Spleen (tissue), 7 donors: ENCODE data around the gene PRSS8.

Experiments
- POLR2AphosphoS5 ChIP-seq, 3 donors: sonication (generic); formaldehyde crosslinking; IDR thresholded peaks; one replicate each; pipeline ENCODE4 v1.5.1; 2017; ENCODE audit warnings: antibody characterized with exemption in 3 of 3
- TF ChIP-seq, protein P1 (sequence below), 11 experiments: fragments of 200-600 bp in 7 of 11; fragments of 450-650 bp in 4 of 11; sonication (generic) in 4 of 11; IDR thresholded peaks in 8 of 11; conservative IDR thresholded peaks in 3 of 11; 1 replicate in 7 of 11; 2 replicates in 4 of 11; pipeline versions ENCODE4 v1.4.0 to v1.8.0; 2016 to 2021; ENCODE audit warnings: antibody characterized with exemption in 11 of 11, inconsistent platforms in 4 of 11, mild to moderate bottlenecking in 1 of 11
- donor health status: DM: no; HTN: no; CAD: no; lungs with moderate emphysema.
- donor health status: DM: no; HTN: no; CAD: no.
- donor health status: DM: no; HTN: no; CAD: no.

DNA sequence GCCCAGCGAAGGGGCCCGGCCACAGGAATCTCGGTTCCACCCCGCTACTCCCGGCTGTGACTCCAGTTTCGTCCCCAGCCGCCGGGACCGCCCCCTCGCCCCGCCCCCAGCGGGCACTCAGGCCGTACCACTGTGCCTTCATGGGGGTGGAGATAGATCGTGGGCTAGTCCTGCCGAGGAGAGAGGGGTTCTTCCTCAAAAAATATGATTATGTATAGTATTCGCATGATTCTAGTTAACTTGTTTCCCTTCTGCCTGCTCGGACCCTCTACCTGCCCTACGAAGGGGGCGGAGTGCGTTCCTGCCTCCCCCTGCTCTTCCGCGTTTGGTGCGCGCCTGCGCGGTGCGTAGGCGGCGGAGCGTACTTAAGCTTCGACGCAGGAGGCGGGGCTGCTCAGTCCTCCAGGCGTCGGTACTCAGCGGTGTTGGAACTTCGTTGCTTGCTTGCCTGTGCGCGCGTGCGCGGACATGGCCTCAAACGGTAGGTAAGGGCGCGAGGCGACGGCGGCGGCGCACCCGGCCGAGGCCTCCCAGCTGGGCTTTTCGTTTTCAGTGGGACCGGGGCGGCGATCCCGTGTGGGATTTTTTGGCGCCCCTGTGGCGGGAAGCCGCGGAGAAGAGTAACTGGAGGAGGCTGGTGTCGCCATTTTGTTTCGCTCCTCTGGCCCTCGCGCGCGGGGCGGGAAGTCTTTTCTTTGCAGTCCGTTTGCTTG lies 44.4 kb upstream of the PRSS8 start, which contains the start of gene FUS:
- peak; percentile 100 for TF ChIP-seq POLR2AphosphoS5 (IDR thresholded peaks at IDR 0.05)
- TF ChIP-seq, protein P1, sequence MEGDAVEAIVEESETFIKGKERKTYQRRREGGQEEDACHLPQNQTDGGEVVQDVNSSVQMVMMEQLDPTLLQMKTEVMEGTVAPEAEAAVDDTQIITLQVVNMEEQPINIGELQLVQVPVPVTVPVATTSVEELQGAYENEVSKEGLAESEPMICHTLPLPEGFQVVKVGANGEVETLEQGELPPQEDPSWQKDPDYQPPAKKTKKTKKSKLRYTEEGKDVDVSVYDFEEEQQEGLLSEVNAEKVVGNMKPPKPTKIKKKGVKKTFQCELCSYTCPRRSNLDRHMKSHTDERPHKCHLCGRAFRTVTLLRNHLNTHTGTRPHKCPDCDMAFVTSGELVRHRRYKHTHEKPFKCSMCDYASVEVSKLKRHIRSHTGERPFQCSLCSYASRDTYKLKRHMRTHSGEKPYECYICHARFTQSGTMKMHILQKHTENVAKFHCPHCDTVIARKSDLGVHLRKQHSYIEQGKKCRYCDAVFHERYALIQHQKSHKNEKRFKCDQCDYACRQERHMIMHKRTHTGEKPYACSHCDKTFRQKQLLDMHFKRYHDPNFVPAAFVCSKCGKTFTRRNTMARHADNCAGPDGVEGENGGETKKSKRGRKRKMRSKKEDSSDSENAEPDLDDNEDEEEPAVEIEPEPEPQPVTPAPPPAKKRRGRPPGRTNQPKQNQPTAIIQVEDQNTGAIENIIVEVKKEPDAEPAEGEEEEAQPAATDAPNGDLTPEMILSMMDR (IDR thresholded peaks at IDR 0.05 in 8 of 11, conservative IDR thresholded peaks at IDR 0.05 in 3 of 11) = no peak
